ENCODE measurements around the gene MYH7B. TPM values are rescaled to one million over a fixed set of nuclear protein-coding genes. Genes with fewer than 3 reads are reported as not detected.

Gene MYH7B
- total RNA-seq = under 0.01 TPM in 1 of 2 replicates, not detected in the other

GRCh38 chr20:34955231-34956040, at the start of gene MYH7B, which contains the start of gene GSS:
TSS of gene MYH7B (plus strand) at chr20:34955868. CDS start at chr20:34978006, 22,138 bp downstream.
TSS of gene GSS (minus strand) at chr20:34955806. CDS start at chr20:34951852, 3,954 bp downstream.

Other genes starting within 250 kb of the MYH7B start
- gene NCOA6, start 130.2 kb upstream of the MYH7B start, total RNA-seq = 4.7 and 15.9 TPM in 2 replicates
- 3.4 and 3.5 TPM in 2 replicates for gene GGT7, start 83.0 kb upstream of the MYH7B start, total RNA-seq
- gene ACSS2, start 79.3 kb upstream of the MYH7B start, total RNA-seq = 80.3 and 81.4 TPM in 2 replicates
- gene GSS, start 62 bp upstream of the MYH7B start, total RNA-seq = 79.0 and 83.2 TPM in 2 replicates
- gene TRPC4AP, start 136.9 kb downstream of the MYH7B start, total RNA-seq = 45.9 and 58.5 TPM in 2 replicates
- gene EDEM2, start 191.5 kb downstream of the MYH7B start, total RNA-seq = 22.2 and 22.6 TPM in 2 replicates
- 74.8 and 97.8 TPM in 2 replicates for gene PROCR, start 216.2 kb downstream of the MYH7B start, total RNA-seq

All from airway epithelial cell (primary cell).